GM19239 (cell line): ENCODE data around the gene HOXA7.

ENCODE experiments used
- DNase-seq: peaks from one replicate; pipeline ENCODE4 v3.0.0; 2011; ENCODE audit warnings: low spot score; ENCODE audit not compliant: insufficient read length
- FAIRE-seq: peaks from 2 replicates; lab custom pipeline; 2011; peaks lifted over from hg19 to GRCh38; lab: Jason Lieb, UNC

HOXA7 gene

DNA sequence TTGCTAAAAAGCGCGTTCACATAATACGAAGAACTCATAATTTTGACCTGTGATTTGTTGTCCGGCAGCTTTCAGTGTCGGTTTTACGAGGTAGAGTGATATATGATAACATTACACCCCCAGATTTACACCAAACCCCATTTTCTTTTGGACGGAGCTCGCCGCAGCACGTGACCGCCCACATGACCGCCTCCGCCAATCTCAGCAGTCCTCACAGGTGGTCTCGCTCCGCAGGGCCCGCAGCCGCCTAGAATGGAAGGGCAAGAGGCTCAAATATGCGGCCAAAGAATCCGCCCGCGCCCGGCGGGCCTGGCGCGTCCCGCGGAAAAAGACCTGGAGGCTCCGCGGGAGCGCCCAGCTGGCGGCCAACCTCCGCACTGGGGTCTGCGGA is at the start of gene HOXA7:
Gene HOXA7 (minus strand): TSS at position 168 of the 391 bp plus-strand sequence. CDS start 130 bp downstream, at position 38.
- FAIRE-seq (no peak), DNase-seq (no peak)

- DNase-seq (no peak), FAIRE-seq (no peak)
These were observed 49.1 kb upstream of the HOXA7 start for GRCh38 chr7:27205325-27206280.

GRCh38 chr7:27204851-27205322 is 48.4 kb upstream of the HOXA7 start:
- no peak for DNase-seq
- no peak for FAIRE-seq

DNA sequence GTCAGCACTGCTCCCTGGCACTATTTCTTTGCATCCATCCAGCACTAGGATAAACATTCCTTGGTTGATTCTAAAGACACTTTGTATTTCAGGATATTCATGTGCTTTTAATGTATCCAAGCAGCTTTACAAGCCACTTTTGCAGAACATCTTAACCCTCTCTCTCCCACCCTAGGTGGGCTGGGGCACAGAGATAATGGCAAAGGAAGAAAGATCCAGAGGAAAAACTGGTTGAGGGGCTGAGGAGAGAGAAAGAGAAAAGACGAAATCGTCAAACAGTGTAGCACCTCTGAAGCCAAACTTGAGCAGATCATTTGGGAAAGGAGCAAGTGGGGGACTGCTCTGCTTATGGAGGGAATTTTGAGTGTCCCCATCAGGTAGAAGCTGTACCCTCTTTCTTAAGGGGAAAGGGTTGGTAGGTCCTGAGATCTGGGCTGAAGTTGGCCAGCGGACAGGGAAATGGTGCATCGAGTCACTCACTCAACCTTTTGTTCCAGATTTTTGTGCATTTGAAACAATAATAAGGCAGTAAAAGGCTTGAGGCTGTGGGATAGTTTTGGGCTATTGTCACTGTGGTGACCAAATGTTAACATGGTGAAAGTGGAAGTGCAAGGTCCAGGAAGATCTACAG is 47.6 kb upstream of the HOXA7 start:
- FAIRE-seq (no peak), DNase-seq (no peak)

DNA sequence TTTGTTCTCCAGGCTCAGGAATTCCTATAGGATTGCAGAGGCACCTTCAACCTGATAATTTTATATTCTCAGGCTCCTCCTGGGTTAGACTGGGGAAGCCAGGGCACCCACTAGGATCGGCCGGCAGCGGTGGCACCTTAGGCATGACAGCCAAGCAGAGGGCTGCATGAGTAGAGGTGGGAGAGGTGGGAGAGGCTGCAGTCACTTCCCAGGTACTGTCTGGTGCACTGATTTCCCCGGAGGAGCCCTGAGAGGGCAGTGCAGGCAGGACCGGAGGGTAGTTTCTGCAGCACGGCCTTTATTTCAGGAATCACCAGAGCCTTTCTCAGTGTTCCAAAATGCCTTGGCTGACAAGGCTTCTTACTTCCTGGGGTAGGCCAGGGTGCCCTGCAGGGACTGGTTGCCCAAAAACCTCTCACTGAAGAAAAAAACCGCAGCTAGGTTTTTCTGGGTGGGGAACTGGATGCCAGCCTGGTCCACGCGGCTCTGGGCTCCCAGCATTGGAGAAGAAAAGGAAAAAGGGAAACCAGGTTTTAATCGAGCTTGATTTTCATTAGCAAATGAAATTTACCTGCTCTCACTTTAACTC is 47.0 kb upstream of the HOXA7 start:
- FAIRE-seq (no peak), DNase-seq (no peak)

DNA sequence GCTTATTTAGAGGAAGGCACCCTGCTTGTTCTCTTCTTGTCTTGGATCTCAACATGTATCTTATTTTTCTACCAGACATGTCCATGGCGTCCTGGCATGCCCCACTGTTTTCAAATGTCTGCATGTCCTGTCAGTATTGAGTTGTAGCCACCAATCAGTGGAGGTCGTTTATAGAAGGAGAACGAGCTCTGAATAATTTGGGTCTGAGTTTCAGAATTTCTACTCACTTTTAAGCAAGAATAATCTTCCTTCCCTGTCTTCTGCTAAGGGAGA is 46.3 kb upstream of the HOXA7 start:
- FAIRE-seq = no peak
- no peak for DNase-seq

DNA sequence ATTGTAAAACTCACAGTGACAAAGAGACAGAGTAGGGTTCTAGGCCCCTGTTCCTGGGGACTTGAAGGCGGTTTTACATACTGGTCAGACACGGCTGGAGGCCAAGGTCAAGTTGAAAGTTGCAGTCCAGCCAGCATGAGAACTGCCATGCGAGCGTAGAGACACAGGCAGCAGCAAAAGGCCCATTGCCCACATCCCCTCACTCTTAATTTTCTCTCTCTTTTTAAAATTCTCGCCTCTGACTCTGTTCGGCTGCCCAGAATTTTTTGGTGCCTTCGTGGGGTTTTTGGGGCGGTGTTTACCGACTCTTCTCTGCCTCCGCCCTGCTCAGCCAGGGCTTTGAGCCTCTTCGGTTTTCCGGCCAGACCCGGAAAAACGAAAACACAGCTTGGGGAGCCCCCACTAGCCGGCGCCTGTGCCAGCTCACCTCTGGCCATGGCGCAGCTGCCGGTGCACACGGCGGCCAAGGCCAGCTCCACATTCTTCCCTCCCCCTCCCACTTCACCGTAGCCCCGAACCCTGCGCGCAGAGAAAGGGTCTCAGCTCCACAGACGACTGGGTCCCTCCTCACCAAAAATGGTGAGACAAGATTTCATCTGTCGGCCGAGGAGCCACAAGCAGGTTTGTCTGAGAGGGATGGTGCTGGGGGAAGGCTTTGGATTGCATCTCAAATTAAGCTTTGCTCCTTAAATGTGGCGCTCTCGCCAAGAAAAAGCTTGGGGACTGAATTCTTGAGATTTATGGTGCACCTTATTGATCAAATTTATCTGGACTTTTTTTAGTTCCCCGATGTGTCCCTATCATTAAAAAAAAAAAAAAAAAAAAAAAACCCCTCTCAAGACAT is 45.8 kb upstream of the HOXA7 start:
- FAIRE-seq (no peak), DNase-seq (no peak)

DNA sequence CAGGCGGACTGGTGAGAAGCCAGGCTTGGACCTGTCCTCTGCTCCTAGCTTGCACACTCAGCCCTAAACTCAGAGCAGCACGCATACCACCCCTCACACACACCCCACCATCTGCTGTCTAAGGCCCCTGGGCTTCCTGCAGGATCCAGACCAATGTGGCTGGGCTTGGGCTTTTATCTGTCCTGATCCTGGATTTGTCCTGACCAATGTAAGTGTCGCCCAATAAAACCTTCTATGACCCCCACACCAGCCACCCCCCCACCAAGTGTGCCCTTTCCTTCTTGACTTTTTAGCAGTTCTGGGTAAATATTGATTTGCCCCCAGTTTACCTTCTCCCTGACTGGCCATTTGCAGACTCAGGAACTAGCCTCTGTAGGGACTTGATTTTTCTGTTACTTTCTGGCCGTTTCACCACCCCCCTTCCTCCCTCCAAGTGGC is 45.1 kb upstream of the HOXA7 start:
- FAIRE-seq (no peak), DNase-seq (no peak)

DNA sequence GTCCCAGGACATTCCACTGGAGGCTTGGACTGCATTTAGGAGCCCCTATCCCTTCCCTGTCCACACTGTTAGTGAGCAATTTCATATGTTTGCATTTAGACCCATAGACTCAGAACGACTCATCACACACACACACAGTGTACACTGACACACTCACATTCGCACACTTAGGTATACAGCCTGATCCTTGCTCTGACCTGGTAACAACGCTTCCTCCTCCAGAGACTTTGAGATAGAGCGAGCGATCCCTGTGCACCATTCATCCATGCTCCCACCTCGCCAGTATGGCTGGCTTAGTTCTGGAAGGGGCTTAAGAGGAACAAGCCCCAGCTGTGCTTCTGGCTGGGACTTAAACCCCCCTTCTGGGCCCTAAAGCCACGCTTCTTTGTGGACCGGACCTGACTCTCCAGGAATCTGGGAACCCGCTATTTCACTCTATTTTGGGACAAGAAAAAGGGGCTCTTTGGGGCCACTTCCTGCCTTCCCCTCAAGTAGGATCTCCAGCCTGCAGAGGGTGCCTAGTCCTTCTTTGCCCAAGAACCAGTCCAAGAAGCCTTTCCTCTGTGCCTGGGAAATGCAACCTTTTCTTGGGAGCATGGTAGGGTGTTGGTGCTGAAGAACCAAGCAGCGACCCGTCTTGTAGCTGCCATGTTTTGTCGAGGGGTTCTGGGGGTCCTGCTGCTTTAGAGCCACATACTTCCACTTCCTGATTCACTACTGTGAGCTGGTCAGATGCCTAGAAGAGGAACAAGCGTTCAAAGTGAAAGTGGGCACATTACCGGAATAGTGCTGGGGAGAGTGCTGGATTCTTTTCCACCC is 44.5 kb upstream of the HOXA7 start:
- no peak for FAIRE-seq

GRCh38 chr7:27199849-27200760 is 43.6 kb upstream of the HOXA7 start, which contains the start of gene HOXA13:
Gene HOXA13, minus strand, starts transcription at chr7:27200091. Its CDS starts 14 bp downstream, at chr7:27200077.
- DNase-seq (no peak), FAIRE-seq (no peak)

More for the DNA sequence above, 44.5 kb upstream of the HOXA7 start:
- no peak for DNase-seq

DNA sequence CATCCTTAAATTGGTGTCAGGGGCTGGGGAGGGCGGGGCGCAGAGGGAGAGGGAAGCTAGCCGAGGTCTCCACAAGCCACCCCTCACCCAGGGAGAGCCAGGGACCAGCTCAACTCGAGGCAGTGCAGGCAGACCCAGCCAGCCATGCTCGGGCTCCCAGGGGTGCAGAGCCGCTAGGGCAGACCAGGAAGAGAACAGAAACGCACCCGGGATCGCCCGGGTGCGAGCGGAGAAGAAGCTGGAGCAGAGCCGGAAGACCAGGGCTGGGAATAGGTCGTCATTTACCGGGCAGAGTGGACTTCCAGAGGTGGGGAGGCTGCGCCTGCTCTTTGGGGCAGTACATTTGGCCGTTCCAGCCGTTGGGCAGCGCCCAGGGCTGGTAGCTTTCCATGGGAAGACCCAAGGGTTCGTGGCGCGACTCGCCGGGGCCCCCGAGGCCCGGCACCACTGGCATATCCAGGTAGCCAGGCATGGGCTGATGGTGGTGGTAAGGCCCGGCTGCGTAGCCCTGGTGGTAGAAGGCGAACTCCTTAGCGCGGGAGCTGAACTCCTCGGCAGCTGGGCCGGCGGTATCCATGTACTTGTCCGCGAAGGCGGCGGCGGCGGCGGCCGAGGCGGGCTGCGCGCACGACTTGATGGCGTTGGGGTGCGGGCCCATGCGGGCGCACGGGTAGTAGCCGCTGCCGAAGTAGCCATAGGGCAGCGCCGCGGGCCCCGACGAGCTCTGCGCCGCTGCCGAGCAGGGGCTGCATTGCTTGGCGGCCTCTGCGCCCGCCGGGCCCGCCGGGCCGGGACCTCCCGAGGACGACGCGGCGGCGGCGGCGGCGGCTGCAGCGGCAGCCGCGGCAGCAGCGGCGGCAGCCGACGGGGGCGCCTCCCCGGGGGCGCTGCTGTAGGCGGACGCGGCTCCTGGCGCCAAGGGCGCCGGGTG is 42.7 kb upstream of the HOXA7 start:
- no peak for FAIRE-seq
- no peak for DNase-seq

DNA sequence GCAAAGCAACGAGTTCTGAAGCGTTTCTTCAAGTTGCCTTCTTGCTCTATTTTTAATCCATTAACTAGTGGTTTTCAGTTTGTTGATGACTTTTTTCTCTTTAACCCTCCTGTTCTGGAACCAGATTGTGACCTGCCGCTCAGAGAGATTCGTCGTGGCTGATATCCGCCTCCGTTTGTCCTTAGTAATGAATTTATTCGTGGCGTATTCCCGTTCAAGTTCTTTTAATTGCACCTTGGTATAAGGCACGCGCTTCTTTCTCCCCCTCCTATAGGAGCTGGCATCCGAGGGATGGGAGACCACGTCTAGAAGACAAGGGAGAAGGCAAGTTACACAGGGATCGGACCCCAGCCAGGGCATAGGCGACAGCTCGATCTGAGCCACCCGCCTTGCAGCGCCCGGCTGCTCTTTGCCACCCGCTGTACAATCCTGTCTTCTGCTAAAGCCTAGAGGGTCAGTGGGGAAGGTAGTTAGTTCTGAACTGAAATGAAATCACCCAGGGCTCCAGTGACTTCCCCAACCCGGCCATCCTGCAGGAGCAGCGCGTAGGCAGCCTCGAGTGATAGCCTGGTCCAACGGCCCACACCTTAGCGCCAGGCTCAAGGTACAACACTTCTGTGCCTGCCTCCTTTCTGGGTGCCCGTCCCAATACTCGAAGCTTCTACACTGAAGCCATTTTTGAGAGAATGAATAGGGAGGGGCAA is 41.8 kb upstream of the HOXA7 start:
- FAIRE-seq (no peak), DNase-seq (no peak)

DNA sequence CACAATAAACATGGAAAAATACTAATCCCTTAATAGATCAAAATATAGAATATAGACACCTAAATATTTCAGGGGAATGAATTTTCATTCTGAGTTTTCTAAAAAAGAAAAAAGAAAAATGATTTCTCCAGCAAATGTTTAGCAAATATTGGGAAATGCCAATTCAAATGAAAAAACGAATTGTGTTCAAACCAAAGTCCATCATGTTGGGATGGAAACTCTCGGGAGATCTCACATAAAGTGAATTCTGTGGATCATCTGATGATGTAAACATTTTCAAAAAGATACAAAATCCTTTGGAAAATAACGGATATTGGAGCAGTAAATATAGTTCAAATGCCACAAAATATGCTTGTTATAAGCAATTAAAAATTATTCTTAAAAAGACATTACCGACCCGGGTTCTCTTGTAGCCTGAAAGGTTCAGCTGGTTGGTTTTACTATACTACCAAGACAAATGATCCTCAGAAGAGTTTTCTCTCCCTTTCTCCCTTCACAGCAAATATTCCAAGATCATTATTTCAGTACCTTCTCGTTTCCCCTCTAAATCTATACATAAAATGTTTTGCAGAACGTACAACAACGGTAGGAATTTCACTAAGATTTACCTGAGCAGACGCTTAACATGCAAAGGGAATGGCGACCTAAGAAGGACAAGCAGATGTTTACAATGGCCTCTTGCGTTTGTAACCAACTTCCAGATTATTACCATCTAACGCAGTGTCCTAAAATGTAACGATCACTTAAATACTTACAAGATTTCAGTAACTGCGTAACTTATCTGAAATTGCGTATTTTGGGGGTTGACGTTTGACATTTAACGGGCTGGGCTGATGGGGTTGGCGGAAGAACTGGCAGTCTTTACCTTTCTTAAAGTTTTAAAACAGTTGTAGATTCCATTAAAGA is 40.9 kb upstream of the HOXA7 start:
- FAIRE-seq (no peak), DNase-seq (no peak)

GRCh38 chr7:27196287-27196767 is 39.9 kb upstream of the HOXA7 start:
- peak; percentile 88 for FAIRE-seq
- DNase-seq = peak; percentile 70

DNA sequence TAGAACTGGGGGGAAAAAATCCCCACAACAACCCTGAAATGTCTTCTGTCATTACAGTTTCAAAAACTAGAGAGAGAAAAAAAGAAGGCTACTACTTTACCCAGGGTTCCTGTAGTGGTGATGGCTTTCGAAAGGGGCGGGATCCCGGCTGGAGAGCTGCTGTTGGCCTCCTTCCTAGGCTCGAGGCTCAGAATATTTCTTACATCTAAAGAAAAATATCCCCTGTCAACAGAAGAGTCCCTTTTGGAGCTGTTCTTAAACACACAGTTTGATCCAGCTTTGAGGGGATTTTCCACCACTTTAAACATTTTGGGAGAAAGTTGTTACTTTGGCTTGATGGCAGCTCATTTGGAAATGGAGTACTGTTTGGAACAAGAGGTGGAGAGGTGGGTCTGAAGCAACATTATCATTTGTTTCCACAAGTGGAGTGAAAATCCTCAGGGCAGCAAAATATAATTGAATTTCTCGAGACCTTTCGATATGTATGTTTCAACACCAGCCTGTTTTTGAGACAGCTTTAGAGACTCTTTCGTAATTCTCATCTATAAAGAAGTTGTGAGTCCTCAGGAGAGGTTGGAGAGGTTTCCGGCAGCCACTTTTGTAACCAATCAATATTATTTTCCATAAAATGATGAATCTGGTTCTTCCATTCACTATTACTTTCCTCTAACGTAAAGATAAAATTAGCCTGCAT is 38.4 kb upstream of the HOXA7 start:
- no peak for DNase-seq
- FAIRE-seq = no peak
